ENCODE results near the gene CFAP107.
"Not testable (repeated sequence)": the region's sequence is repeated elsewhere in the genome, so short reads cannot be mapped to it uniquely, and the experiment has no call there.

The CFAP107 gene, protein sequence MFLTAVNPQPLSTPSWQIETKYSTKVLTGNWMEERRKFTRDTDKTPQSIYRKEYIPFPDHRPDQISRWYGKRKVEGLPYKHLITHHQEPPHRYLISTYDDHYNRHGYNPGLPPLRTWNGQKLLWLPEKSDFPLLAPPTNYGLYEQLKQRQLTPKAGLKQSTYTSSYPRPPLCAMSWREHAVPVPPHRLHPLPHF

DNA sequence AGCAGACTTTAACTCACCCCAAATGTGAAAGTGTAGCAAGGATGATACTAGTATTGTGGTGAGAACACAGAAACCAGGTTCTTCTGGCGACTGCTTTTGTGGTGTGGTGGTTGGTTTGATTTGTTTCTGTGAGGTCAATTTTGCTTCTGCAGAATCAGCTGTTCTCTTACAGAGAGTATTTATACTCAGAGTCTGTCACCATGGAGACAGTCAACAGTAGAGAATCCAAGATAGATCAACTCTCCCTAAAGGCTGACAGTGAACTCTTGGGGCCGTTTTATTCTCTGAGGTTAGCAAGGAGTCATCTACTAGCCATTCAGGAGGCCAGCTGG is at the start of gene CFAP107:
CFAP107 (plus strand) TSS at position 209 of the 332 bp plus-strand sequence. CDS start 231 bp downstream, outside the sequence.
- peak; percentile 11 for DNase-seq

DNA sequence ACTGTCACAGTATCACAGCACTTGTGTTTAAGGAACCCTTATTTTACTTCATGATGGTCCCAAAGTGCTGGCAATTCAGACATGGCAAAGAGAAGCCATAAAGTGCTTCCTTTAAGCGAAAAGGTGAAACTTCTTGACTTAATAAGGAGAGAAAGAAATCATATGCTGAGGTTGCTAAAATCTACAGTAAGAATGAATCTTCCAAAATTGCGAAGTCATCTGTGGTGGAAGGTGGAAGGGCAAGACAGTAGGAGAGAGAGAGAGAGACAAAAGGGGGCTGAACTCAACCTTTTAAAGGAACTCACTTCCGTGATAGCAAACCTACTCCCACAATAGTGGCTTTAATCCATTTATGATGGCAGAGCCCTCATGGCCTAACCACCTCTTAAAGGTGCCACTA is 49.3 kb upstream of the CFAP107 start:
- no peak for DNase-seq

DNA sequence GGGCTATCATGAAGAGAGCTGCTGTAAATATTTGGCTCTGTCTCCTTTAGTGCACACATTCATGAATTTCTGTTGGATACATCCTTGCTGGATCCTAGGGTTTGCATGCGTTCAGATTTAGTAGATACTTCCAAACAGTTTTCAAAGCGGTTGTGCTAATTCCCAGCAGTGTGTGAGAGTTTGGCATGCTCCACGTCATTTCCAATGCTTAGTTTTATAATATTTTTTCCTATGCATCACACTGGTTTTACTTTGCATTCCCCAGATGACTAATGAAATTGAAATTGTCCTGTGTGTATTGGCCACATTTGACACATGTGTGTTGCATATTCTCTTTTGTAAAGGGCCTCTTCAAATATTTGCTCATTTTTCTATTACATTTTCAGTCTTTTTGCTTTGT is 48.6 kb upstream of the CFAP107 start:
- DNase-seq: no peak

DNA sequence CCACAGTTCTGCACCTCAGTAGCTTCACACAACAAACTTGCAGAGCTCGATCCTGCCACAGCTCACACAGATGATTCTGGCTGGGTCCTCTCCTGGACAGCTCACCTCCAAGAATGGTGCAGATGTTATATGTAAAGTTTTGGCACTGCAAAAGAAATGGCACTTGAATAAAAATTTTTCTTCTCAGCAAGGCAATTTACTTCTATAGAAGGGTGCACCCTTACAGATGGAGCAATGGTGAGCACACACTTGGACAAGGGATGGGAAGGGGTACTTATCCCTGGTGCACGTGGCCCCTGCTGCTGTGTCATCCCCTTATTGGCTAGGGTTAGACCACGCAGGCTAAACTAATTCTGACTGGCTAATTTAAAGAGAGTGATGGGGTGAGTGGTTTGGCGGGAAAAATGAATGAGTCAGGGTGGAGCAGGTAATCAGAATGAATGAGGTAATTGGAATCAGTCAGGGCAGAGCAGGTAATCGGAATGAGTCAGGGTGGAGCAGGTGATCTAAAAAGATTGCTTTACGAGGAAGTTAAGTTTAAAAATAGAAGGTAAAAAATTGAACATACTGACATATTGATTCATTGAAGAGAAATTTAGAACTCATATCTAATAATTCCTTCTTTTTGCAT is 42.1 kb upstream of the CFAP107 start:
- DNase-seq: no peak

DNA sequence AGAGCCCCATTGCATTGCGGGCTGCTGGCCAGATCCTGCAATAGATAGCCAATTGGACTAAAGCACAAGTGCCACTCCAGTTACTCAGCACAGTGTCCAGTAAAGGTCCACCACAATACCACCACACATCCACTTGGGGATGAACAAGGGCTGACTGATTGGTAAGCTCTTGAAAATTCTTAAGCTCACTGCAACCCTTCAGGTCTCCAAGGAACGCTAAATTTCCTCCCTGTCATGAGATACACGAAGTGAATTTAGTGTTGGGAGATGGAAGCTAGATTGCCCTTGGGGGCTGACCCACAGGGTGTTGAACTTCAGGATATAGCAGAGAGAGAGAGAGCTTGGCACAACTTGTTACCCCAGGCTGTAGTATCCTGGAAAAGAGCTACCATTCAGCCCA is 39.9 kb upstream of the CFAP107 start:
- DNase-seq: no peak

DNA sequence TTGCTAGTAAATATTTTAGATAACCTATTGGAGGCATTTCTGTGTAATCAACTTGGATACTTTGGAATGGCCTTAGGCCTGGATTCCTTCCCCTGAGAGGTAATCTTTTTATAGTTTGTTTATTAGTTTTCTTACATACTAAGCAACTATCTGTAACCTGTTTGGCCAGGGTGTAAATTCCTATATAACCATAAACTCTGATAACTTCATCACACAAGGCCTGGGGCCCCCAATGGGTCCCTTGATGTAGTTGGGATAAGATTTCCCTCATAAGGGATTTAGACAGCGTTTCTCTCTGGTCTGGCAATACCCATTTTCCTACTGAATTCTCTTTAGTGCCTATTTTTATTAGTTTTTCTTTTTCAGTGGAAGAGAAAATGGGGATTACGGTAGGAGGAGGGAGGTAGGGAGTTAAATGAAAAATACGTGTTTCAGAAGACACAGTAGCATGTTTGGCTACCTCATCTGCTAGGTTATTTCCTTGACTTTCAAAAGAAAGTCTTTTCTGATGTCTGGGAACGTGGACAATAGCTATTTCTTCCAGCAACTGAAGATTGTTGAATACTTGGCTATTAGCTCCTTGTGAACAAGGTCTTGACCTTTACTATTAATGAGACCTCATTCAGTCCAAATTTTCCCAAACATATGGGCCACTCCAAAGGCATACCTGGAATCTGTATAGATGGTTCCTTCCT is 37.5 kb upstream of the CFAP107 start:
- DNase-seq: peak; percentile 36

DNA sequence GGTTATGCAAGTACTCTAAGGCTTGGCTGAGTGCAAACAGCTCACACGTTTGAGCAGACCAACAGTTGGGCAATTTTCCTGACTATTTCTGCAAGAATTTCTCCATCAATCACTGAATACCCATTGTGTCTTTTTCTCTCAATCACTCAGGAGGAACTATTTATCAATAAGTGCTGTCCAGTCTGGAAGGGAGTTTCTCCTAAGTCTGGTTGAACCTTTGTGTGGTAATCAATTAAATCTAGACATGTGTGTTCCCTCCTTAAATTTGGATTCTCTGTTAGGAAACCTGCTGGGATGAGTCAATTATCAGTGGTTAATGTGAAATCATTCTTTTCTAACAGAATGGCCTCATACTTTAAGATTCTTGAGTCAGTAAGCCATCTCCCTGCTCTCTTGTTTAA is 36.9 kb upstream of the CFAP107 start:
- DNase-seq: peak; percentile 68

DNA sequence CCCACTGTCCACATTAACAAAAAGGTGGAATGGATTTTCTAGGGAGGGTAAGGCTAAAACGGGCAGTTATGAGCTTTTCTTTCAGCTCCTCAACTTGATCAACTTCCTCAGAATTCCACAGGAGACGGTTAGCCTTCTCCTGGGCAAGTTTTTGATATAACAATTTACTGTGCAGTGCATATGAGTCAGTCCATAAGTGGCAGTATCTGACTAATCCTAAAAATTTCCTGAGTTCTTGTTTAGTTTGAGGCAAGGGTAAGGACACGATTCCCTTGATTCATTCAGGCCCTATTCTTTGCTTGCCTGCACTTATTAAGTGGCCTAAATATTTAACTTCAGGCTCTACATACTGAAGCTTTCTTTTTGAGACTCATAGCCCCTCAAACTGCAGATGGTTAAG is 36.3 kb upstream of the CFAP107 start:
- peak; percentile 66 for DNase-seq

DNA sequence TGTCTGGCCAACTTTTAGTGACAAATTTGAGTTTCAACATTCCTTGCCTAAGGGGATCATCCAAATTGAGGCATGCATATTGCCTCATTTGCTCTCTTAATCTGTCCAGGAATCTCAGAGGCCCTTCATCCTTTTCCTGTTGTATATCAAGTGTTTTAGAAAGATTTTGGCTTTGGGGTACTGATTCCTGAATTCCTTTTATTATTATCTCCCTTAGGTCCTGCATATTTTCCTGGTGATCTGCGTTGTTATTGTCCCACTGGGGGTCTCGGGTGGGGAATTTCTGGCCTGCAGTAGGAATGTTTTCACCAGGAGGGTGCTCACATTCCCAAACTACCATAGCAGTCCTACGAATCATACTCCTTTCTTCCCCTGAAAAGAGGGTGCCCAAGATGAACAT is 34.5 kb upstream of the CFAP107 start:
- DNase-seq: peak; percentile 66

DNA sequence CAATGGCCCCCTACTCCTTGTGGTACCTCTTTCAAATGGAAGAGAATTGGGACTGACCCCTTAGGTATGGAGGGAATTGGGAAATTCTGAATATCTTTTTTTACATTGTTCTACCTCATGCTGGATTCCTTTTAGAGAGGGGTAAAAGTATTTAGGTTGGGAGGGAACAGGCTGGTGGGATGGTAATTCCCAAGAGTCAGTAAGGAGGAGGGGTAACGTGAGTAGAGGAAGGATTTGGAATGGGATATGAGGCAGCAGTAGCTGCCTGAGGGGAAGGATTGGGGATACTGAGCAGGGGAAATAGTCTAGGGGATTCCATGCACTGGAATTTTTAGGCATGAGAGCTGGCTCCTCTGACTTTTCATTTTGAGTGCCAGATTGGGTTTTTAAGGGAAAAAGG is 33.9 kb upstream of the CFAP107 start:
- peak; percentile 23 for DNase-seq

DNA sequence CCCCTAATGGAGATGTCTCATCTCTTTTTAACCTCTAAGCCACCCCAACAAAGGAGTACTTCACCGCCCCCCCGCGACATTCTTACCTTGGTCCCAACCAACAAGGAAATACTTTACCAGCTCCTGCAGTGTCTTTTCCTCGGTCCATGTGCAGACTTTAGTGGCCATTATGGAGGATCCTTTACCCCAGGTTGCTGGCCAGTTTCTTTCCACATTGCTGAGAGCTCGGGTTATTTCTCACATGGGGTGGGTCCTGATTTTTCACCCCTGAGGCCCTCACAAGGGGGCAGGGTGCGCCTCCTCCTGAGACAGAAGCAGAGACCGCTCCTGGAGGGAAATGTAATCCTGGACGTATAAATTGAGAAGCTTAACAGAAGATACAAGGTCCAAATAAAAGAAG is 33.1 kb upstream of the CFAP107 start:
- no peak for DNase-seq

DNA sequence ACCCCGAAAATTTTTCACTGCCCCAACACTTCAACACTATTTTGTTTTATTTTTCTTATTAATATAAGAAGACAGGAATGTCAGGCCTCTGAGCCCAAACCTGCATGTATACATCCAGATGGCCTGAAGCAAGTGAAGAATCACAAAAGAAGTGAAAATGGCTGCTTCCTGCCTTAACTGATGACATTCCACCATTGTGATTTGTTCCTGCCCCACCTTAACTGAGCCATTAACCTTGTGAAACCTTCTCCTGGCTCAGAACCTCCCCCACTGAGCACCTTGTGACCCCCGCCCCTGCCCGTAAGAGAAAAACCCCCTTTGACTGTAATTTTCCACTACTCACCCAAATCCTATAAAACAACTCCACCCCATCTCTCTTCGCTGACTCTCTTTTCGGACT is 32.3 kb upstream of the CFAP107 start:
- DNase-seq: not testable (repeated sequence)

DNA sequence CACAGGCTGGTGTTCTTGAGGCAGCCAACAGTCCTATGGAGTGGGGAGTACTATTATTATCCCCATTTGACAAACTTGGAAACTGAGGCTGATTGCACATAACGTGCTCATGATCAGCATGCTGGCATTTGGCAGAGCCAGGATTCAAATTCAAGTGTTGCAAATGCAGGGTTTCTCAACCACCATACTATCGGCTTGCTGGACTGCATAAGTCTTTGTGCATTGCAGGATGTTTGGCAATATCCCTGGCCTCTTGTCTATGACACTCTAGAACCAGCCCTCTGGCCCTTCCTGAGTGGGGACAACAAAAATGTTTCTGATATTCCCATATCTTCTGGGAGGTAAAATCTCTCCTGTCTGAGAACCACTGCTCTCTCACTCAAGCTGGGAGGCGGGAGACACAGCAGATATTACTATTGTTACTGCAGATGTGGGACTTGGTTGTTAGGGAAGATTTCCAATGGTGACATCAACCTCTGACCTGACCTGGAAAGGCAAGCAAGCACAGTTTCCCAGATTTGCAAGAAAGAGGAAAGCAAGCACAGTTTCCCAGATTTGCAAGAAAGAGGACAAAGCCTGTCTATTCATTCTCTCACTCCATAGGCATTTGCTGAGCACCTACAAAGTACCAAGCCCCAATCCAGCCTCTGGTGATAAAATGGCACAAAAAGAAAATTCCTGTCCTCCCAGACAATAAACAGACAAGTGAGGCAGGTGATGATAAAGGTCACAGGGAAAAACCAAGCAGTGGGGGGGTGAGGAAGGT is 31.1 kb upstream of the CFAP107 start:
- no peak for DNase-seq

DNA sequence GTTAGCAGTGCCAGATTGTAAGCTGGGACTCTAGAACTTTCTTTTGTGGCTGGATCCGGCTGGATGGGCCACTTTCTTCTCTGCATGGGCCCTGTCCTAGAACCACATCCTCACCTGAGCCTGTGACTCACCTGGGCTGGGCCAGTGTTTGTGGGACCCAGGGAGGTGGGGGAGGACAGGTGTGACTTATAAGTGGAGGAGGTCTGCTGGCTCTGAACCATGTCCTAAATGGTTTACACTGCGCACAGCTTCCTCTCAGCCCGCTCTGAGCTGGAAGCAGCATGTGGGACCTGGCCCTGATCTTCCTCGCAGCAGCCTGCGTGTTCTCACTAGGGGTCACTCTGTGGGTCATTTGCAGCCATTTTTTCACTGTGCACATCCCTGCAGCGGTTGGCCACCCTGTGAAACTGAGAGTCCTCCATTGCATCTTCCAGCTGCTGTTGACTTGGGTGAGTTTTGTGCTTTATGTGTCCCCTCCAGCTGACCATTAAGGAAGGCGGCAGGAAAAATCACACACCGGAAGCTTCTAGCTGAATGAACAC is 30.0 kb upstream of the CFAP107 start, which contains the start of gene AADACL3:
AADACL3 (plus strand) TSS at position 215 of the 542 bp plus-strand sequence; CDS start at position 282, 67 bp downstream.
- DNase-seq: no peak

DNA sequence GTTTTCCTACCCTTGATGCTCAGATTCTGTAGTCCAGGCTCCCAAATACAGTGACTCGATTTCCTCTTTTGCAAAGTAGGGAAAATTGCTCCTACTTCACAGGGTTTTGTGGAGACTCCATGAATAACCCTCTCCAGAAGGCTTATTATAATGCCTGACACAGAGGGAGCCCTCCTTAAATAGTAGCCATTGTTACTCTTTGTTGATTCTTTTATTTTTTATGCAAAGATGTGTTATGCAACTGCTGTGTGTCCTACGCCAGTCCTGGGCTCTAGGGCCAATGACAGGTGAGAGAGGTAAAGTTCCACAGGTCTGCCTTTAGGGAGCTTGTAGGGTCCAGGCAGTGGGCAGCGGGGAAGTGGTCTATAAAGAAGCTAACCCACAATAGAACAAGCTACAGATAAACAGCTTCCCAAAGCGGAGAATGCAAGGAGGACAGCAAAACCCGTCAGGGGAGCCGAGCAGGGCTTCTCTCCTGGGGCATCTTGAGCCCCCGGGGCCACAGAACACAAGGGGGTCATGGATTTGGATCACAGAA is 28.6 kb upstream of the CFAP107 start:
- DNase-seq: no peak

DNA sequence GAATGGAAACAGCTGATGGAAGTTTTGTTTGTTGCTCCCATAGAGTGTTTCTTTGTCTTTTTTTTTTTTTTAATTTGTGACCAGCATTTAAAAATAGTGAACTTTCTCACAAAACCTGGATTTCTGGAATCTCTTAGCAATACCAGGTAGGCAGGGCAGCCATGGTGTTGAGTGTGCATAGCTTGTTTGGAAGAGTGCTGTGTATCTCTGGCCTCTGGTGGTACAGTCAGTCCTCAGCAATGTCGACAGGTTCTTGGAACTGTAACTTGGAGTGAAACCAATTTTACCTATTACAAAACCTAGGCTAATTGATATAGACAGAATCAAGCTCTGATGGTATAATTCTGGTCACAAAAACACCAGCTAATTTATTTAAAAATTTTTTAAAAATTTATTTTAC is 23.4 kb upstream of the CFAP107 start:
- peak; percentile 22 for DNase-seq

DNA sequence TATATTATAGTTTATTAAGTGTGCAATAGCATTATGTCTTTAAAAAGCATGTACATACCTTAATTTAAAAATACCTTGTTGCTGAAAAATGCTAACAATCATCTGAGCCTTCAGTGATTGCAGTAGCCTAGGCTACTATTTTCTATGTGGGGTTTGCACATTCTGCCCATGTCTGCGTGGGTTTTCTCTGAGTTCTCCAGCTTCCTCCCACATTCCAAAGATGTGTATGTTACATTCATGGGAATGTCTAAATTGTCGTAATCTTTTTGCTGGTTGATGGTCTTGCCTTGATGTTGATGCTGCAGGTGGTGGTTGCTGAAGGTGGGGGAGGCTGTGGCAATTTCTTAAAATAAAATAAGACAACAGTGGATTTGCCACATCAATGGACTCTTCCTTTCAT is 17.6 kb upstream of the CFAP107 start:
- peak; percentile 63 for DNase-seq

DNA sequence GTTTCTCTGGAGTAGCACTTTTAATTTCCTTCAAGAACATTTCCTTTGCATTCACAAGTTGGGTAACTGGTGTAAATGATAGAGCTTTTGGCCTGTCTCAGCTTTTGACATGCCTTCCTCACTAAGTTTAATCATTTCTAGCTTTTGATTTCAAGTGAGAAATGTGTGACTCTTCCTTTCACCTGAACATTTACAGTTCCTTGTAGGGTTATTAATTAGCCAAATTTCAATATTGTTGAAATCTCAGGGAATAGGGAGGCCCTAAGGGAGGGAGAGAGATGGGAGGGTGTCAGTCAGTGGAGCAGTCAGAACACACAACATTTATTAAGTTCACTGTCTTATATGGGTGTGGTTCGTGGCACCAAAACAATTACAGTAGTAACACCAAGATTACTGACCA is 15.8 kb upstream of the CFAP107 start:
- DNase-seq: no peak

DNA sequence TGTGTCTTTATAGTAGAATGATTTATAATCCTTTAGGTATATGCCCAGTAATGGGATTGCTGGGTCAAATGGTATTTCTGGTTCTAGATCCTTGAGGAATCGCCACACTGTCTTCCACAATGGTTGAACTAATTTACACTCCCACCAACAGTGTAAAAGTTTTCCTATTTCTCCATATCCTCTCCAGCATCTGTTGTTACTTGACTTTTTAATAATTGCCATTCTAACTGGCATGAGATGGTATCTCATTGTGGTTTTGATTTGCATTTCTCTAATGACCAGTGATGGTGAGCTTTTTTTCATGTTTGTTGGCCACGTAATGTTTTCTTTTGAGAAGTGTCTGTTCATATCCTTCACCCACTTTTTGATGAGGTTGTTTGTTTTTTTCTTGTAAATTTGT is 14.9 kb upstream of the CFAP107 start:
- DNase-seq: not testable (repeated sequence)

DNA sequence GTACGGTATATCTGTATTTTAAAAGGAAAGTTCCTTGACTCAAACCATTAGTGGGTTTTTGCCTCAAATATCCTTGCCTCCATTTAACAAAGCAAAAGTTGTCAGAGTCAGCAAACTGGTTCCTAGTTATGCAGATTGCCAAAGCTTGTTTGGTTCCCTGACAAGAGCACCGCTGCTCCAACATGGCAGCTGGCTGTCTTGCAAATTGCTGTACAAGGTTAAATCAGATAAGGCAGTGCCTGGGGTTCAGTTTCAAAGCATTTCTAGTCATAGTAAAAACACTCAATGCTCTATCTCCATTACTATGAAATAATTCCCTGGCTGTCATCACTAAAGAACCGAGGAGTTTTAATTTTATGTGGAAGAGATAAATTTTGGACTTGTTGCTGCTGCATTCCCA is 11.3 kb upstream of the CFAP107 start:
- DNase-seq: no peak

DNA sequence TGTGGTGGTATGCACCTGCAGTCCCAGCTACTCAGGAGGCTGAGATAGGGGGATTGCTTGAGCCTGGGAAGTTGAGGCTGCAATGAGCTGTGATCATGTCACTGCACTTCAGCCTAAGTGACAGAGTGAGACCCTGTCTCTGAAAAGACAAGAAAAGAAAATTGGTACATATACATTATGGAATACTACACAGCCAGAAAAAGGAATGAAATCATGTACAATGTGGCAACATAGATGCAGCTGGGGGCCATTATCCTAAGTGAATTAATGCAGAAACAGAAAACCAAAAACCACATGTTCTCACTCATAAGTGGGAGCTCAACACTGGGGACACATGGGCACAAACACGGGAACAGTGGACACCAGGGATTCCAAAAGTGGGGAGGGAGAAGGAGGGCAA is 7.1 kb upstream of the CFAP107 start:
- DNase-seq: no peak

DNA sequence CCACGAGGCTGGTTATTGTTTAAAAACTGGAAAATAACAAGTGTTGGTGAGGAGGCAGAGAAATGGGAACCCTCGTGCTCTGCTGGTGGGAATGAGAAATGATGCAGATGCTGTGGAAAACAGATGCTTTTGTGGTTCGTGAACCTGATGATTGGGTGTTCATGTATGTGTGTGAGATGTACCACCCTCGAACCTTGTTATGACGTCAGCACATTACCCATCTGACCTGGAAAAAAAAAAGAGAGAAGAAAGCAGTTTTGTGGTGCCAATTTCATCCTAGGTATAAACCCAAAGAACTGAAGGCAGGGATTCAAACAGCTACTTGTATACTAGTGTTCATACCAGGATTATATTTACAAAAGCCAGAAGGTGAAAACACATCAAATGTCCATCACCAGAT is 6.4 kb upstream of the CFAP107 start:
- DNase-seq: no peak

DNA sequence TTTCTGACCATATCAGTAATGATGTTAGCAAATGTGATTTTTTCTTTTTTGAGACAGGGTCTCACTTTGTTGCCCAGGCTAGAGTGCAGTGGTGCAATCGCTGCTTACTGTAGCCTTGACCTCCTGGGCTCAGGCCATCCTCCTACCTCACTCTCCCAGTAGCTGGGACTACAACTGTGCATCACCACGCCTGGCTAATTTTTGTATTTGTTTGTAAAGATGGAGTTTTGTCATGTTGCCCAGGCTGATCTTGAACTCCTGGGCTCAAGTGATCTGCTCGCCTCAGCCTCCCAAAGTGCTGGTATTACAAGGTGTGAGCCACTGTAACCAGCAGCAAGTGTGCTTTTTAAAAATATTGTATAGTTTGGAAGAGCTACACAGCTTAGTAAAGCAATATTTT is 4.1 kb upstream of the CFAP107 start:
- DNase-seq: no peak

Measured in NCI-H226 (cell line).